ENCODE measurements around the gene CNN2.

The CNN2 gene

DNA sequence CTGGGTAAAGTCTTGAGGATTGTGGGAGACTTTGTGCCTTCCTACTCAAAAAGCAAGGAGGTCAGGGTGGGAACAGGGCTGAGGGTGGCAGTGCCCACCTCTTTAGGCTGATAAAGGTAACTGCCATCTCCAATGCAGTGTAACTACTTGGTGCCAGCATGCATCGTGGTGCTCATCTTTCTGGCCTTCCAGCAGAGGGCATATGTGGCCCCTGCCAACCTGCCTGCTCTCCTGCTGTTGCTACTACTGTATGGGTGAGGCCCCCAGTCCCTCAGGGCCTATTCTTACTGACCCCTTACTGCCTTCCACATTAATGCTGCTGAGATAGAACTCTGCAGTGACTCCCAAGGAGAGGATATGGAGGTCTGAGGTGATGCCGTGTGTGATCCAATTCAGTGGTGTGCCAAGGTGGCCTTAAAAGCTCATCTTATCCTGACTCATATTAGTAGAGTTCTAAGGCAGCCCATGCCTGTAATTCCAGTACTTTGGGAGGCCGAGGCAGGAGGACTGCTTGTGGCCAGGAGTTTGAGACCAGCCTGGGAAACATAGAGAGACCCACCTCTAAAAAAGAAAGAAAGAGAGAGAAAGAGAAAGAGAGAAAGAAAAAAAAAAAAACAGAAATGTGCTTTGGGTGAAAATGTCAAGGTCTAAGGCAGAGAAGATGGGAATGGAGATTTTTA lies 30.9 kb downstream of the CNN2 start:
- no peak overlapping the region for H3K27ac Mint-ChIP-seq
- no peak for TF ChIP-seq CTCF (IDR thresholded peaks at IDR 0.05)
- H3K9me3 Mint-ChIP-seq: no peaks in the 10 kb centered on the region
- no peaks in the 10 kb centered on the region for H3K36me3 Mint-ChIP-seq (ENCODE audit: low read depth)
- H3K27me3 Mint-ChIP-seq (ENCODE audit: low read depth, poor library complexity): peaks cover 6% of the 10 kb centered on the region
- peaks cover 13% of the 10 kb centered on the region for H3K4me1 Mint-ChIP-seq
- no peak overlapping the region for H3K4me3 Mint-ChIP-seq
- no peak for DNase-seq

GRCh38 chr19:1058112-1058511 lies 31.7 kb downstream of the CNN2 start:
- TF ChIP-seq CTCF (IDR thresholded peaks at IDR 0.05): no peak
- no peaks in the 10 kb centered on the region for H3K36me3 Mint-ChIP-seq (ENCODE audit: low read depth)
- peaks cover 6% of the 10 kb centered on the region for H3K27me3 Mint-ChIP-seq (ENCODE audit: low read depth, poor library complexity)
- no peak overlapping the region for H3K4me3 Mint-ChIP-seq
- H3K4me1 Mint-ChIP-seq: peaks cover 12% of the 10 kb centered on the region
- no peak overlapping the region for H3K27ac Mint-ChIP-seq
- no peak for DNase-seq
- H3K9me3 Mint-ChIP-seq: no peaks in the 10 kb centered on the region

- no peaks in the 10 kb centered on the region for H3K9me3 Mint-ChIP-seq
- no peak for TF ChIP-seq CTCF (IDR thresholded peaks at IDR 0.05)
- H3K4me3 Mint-ChIP-seq: no peak overlapping the region
- H3K36me3 Mint-ChIP-seq (ENCODE audit: low read depth): no peaks in the 10 kb centered on the region
- H3K27ac Mint-ChIP-seq: no peak overlapping the region
- peaks cover 28% of the 10 kb centered on the region for H3K27me3 Mint-ChIP-seq (ENCODE audit: low read depth, poor library complexity)
- H3K4me1 Mint-ChIP-seq: peaks cover 19% of the 10 kb centered on the region
- DNase-seq: no peak
Observed at GRCh38 chr19:1060689-1061088, 34.3 kb downstream of the CNN2 start.

DNA sequence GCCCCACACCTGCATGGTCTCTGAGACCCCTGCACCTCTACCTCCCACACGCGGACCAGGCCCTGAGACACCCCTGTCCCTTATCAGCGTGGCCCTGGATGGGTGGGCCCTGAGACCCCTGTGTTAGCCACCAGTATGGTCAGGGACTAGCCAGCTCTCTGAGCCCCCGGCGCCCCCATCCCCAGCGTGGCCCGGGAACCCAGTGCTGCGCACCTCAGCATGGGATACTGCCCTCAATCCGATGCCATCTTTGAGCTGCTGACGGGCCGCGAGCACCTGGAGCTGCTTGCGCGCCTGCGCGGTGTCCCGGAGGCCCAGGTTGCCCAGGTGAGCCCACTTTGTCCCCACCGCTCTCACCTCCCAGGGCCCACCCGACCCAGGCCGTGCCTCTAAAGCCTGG lies 35.6 kb downstream of the CNN2 start:
- no peak for TF ChIP-seq CTCF (IDR thresholded peaks at IDR 0.05)
- Mint-ChIP-seq H3K4me3 (no peak overlapping the region), H3K4me1 (peaks cover 17% of the 10 kb centered on the region), H3K36me3 (ENCODE audit: low read depth) (no peaks in the 10 kb centered on the region), H3K27ac (no peak overlapping the region), H3K27me3 (ENCODE audit: low read depth, poor library complexity) (peaks cover 38% of the 10 kb centered on the region), H3K9me3 (no peaks in the 10 kb centered on the region)
- peak; percentile 4 for DNase-seq

DNA sequence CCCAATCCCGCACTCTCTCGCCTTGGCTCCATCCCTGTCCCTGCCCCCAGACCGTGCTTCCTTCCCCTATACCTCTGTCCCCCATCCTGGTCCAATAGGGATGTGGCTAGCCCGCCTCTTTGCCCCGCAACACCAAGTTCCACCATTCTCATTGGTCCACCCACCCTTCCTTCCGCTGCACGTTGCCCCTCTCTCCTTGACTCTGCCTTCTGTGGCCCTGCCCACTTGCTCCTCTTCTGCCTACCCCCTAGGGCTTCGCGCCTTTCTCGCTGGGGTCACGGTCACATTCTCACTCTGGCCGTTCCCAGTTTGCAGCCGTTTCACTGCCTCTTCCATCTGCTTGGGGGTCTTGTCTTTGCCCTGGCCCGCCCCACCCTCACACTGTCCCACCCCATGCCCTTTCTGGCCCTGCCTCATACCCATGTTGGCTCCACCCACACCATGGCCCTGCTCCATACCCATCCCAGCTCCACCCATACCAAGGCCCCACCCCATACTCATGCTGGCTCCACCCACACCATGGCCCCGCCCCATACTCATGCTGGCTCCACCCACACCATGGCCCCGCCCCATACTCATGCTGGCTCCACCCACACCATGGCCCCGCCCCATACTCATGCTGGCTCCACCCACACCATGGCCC lies 36.1 kb downstream of the CNN2 start:
- peaks cover 41% of the 10 kb centered on the region for H3K27me3 Mint-ChIP-seq (ENCODE audit: low read depth, poor library complexity)
- H3K9me3 Mint-ChIP-seq: no peaks in the 10 kb centered on the region
- no peak overlapping the region for H3K27ac Mint-ChIP-seq
- DNase-seq: peak; percentile 25
- H3K4me3 Mint-ChIP-seq: no peak overlapping the region
- peaks cover 17% of the 10 kb centered on the region for H3K4me1 Mint-ChIP-seq
- TF ChIP-seq CTCF (IDR thresholded peaks at IDR 0.05): no peak
- H3K36me3 Mint-ChIP-seq (ENCODE audit: low read depth): no peaks in the 10 kb centered on the region
